Activated CD4-positive, alpha-beta memory T cell treated with anti-CD3 and anti-CD28 coated beads for 36 hours (primary cell): ENCODE data around the gene ITIH3. TPM values are rescaled to one million over a fixed set of nuclear protein-coding genes. Genes with fewer than 3 reads are reported as not detected.

ENCODE experiments used
- CTCF ChIA-PET: fragments of 350-600 bp; sonication (Branson Sonifier 250); formaldehyde crosslinking; loops from one replicate; lab custom pipeline; 2021; ENCODE audit warnings: antibody characterized with exemption, inconsistent platforms; lab: Charles Lee
- POLR2A ChIA-PET: fragments of 350-600 bp; sonication (Branson Sonifier 250); formaldehyde crosslinking; loops from one replicate; lab custom pipeline; 2021; ENCODE audit warnings: antibody characterized with exemption; lab: Charles Lee
- DNase-seq: peaks from one replicate; pipeline ENCODE4 v3.0.0-alpha.2; 2020
- H3K27ac Mint-ChIP-seq: one replicate; pipeline ENCODE4 v1.8.0; 2021; ENCODE audit warnings: mixed read lengths
- H3K27me3 Mint-ChIP-seq: one replicate; pipeline ENCODE4 v1.8.0; 2021; ENCODE audit warnings: mixed read lengths
- H3K36me3 Mint-ChIP-seq: one replicate; pipeline ENCODE4 v1.8.0; 2021; ENCODE audit warnings: mixed read lengths
- H3K4me1 Mint-ChIP-seq: one replicate; pipeline ENCODE4 v1.8.0; 2021; ENCODE audit warnings: low read depth, mixed read lengths
- H3K4me3 Mint-ChIP-seq: one replicate; pipeline ENCODE4 v1.8.0; 2021; ENCODE audit warnings: mild to moderate bottlenecking, mixed read lengths
- H3K9me3 Mint-ChIP-seq: one replicate; pipeline ENCODE4 v1.8.0; 2021; ENCODE audit warnings: mixed read lengths
- intact Hi-C: fragments of 100-400 bp; cut with micrococcal nuclease; formaldehyde crosslinking; loops from one replicate; pipeline ENCODE4 v1.15.1; 2023
- total RNA-seq, 2 experiments: library from RNA; stranded (reverse); gene quantifications; one replicate each; pipeline ENCODE4 v1.2.3, GENCODE V29; 2021

Gene ITIH3
- total RNA-seq, 2 experiments from 2014 or later, result not detected

DNA sequence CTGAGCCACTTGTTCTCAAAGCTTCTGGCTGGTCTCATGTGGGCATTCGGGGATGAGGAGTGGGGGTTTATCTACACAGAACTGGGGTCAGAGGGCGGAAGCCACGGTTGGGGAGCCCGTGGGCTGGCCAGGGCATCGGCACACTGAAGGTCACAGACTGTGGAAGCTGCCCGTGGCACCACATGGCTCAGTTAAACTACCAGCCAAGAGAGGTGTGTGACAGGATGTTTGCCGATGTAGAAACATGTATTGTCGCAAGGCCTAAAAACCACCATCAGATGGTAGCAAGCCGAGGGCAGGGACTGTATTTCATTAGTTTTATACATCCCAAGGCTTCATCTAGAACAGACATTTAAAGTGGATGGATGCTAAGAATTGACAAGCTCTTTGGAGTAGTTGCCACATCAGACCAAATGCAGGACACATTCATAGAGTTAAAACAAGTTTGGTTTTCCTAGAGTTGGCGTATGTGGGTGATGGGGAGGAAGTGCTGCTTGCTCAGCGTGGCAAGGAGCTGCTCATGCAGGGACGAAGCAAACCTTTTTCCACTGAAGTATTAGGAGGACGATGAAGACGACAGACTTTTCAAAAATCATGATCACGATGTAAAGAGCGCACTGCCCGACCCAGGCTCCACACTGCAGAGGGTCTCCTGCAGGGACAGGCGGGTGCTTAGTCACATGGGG, 49.8 kb downstream of the ITIH3 start:
- no peaks in the 10 kb centered on the region for H3K27me3 Mint-ChIP-seq
- intact Hi-C loops, result no loop called here
- no peak overlapping the region for H3K27ac Mint-ChIP-seq
- POLR2A ChIA-PET, result no interaction called here
- H3K4me3 Mint-ChIP-seq, result no peak overlapping the region
- DNase-seq, result no peak
- peaks cover 4% of the 10 kb centered on the region for H3K36me3 Mint-ChIP-seq
- peaks cover 2% of the 10 kb centered on the region for H3K4me1 Mint-ChIP-seq
- CTCF ChIA-PET, result interaction anchor here (0.7 to 3.5 kb wide), 3 partner anchors 72 to 93 kb away, joined by 4 to 11 read pairs (median 9); no protein-coding TSS in a partner anchor
- H3K9me3 Mint-ChIP-seq, result no peaks in the 10 kb centered on the region

DNA sequence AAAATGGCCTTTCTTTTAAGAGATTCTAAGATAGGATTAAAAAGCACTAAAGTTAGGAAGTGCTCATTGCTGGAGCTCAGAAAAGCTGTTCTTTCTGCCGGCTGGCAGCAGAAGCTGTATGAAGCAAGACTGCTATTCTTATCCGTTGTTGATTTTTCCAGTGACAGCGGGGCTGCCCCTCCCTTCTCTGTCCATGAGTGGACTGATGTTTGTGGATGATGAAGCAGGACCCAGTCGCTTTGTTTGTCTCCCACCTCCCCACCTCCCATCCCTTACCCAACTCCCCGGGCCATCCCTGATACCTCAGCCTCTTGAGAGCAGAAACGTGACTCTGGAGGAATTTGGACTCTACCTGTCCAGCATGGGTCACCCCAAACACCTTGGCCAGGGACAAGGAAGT, 50.6 kb downstream of the ITIH3 start:
- Mint-ChIP-seq H3K4me3 (no peak overlapping the region), H3K4me1 (no peaks in the 10 kb centered on the region), H3K27ac (no peak overlapping the region), H3K9me3 (no peaks in the 10 kb centered on the region), H3K27me3 (no peaks in the 10 kb centered on the region), H3K36me3 (peaks cover 3% of the 10 kb centered on the region)
- DNase-seq, result no peak
- POLR2A ChIA-PET, result no interaction called here
- intact Hi-C loops, result no loop called here
- CTCF ChIA-PET, result interaction anchor here (0.7 to 3.5 kb wide), 8 partner anchors 8 to 289 kb away, joined by 3 to 11 read pairs (median 5); no protein-coding TSS in a partner anchor

DNA sequence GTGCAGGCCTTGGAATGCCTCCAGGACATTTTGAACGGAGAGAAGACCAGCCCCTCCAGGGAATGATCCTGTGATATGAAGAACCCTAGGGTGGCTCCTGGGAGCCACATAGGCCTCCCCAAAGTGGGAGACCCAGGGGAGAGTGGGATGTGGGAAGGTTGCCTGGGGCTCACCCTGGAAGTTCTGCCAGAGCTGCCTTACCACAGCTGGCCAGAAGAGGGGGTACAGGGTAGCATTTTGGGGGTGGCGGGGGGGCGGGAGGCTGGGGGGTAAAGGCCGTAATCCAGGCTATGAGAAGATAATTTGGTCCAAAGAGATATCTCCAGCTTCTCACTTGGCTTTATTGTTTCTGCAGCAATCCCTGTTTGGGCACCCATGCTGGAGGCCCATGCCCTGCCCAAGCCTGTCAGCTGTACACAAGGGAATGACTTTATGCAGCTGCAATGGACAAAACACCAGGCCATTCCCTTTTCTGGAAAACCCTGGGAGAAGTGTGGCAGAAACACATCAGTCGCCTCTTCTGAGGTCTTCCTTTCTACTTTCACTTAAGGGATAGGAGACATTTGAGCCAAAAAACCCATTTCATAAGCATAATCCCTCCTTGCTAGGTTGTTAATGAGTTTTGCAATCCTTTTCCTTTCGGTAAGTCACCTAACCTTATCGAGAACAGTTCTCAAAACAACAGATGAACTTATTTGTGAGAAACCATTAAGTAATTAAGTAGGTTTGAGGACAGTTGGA, 51.3 kb downstream of the ITIH3 start:
- Mint-ChIP-seq H3K36me3 (no peaks in the 10 kb centered on the region), H3K9me3 (no peaks in the 10 kb centered on the region), H3K4me1 (no peaks in the 10 kb centered on the region), H3K27me3 (no peaks in the 10 kb centered on the region), H3K27ac (no peak overlapping the region), H3K4me3 (no peak overlapping the region)
- CTCF ChIA-PET, result interaction anchor here (0.7 to 3.5 kb wide), 10 partner anchors 9 to 288 kb away, joined by 3 to 11 read pairs (median 6); no protein-coding TSS in a partner anchor
- intact Hi-C loops, result no loop called here
- peak; percentile 15 for DNase-seq
- POLR2A ChIA-PET, result no interaction called here

DNA sequence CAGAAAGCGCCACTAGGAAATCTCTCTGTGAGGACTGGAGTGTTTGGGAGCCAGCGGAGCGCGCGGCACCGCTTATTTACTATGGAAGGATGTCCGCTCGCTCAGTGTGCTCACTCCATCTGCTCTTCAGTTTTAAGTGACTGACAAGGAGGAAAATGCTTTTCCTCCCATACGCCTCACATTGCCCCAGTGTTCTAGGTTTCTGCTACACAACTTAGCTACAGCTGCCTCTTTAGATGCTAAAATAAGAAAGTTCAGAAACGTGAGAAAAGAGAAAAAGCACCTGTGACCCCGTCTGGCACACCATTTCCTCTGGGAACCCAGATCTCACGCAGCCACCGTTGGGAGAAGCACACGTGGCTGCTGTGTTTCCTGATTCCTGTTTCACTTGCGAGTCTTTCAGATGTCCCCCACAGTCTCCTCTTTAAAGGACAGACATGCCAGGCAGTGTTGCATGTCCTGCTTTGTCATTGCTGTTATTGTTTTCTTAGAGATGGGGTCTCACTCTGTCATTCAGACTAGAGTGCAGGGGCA, 51.9 kb downstream of the ITIH3 start:
- Mint-ChIP-seq H3K4me1 (no peaks in the 10 kb centered on the region), H3K36me3 (no peaks in the 10 kb centered on the region), H3K27ac (no peak overlapping the region), H3K27me3 (no peaks in the 10 kb centered on the region), H3K9me3 (no peaks in the 10 kb centered on the region), H3K4me3 (no peak overlapping the region)
- intact Hi-C loops, result no loop called here
- CTCF ChIA-PET, result interaction anchor here (1.1 to 3.5 kb wide), 7 partner anchors 67 to 287 kb away, joined by 3 to 11 read pairs (median 6); no protein-coding TSS in a partner anchor
- POLR2A ChIA-PET, result no interaction called here
- no peak for DNase-seq

DNA sequence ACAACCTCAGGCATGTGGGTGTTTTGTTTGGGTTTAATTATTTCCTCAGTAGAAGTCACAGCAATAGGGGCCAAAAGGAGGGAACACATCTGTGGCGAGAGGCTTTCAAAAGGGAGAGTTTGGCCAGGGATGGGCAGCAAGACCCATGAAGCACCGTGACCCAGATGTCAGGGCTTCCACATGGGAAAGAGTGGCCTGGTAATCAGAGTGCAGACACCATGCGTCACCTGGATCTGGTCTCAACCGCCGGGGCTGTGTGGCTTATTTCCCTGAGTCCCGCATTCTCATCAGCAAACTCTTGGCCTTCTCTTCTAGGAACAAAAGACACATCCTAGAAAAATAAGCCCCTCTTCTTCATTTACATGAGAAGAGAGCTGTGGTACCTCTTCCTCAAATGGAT, 52.6 kb downstream of the ITIH3 start:
- Mint-ChIP-seq H3K4me3 (no peak overlapping the region), H3K36me3 (no peaks in the 10 kb centered on the region), H3K9me3 (no peaks in the 10 kb centered on the region), H3K27me3 (no peaks in the 10 kb centered on the region), H3K4me1 (no peaks in the 10 kb centered on the region), H3K27ac (no peak overlapping the region)
- intact Hi-C loops, result no loop called here
- ChIA-PET POLR2A (no interaction called here), CTCF (interaction anchor here (2.1 to 3.5 kb wide), 2 partner anchors 85 to 88 kb away, joined by 6 to 11 read pairs; no protein-coding TSS in a partner anchor)
- DNase-seq, result no peak

DNA sequence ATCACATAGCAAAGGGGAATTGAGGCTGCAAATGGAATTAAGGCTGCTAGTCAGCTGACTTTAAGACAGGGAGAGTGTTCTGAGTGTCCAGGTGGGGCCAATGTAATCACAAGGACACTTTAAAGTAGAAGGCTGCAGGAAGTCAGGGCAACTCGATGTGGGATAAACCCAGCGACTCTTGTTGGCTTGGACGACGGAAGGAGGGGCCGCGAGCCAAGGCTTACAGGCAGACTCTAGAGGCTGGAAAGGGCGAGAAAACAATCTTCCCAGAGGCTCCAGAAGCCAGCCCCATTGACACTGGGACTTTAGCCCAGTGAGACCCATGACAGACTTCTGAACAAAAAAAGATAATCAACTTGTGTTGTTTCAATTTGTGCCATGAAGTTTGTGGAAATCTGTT, 53.1 kb downstream of the ITIH3 start:
- ChIA-PET CTCF (interaction anchor here (2.1 to 3.5 kb wide), 2 partner anchors 84 to 87 kb away, joined by 6 to 11 read pairs; no protein-coding TSS in a partner anchor), POLR2A (no interaction called here)
- no peak for DNase-seq
- H3K9me3 Mint-ChIP-seq, result no peaks in the 10 kb centered on the region
- H3K4me1 Mint-ChIP-seq, result no peaks in the 10 kb centered on the region
- H3K27ac Mint-ChIP-seq, result no peak overlapping the region
- no peaks in the 10 kb centered on the region for H3K36me3 Mint-ChIP-seq
- H3K27me3 Mint-ChIP-seq, result no peaks in the 10 kb centered on the region
- intact Hi-C loops, result no loop called here
- H3K4me3 Mint-ChIP-seq, result no peak overlapping the region

DNA sequence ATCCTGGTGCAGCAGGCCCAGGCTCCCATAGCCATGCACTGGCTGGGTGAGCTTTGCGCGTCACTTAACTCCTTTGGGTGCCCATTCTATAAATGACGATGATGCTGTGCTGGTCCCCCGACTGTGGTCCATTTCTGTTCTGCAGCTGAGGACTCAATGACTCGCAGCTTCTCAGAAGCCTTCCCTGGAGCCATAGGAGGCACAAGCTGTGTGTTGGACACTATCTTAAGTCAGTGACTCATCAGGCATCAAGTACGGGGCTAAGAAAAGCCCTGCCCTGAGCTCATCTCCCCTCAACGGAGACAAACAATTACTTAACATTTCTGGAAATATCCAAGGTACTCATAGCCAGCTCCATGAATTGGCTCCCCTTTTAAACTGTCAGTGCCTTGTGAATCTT, 54.0 kb downstream of the ITIH3 start:
- Mint-ChIP-seq H3K36me3 (no peaks in the 10 kb centered on the region), H3K4me1 (no peaks in the 10 kb centered on the region), H3K4me3 (no peak overlapping the region), H3K9me3 (no peaks in the 10 kb centered on the region), H3K27me3 (no peaks in the 10 kb centered on the region), H3K27ac (no peak overlapping the region)
- DNase-seq, result no peak
- POLR2A ChIA-PET, result no interaction called here
- intact Hi-C loops, result no loop called here
- CTCF ChIA-PET, result interaction anchor here (0.6 to 1.0 kb wide), 2 partner anchors 19 to 63 kb away, joined by 3 to 5 read pairs; no protein-coding TSS in a partner anchor

DNA sequence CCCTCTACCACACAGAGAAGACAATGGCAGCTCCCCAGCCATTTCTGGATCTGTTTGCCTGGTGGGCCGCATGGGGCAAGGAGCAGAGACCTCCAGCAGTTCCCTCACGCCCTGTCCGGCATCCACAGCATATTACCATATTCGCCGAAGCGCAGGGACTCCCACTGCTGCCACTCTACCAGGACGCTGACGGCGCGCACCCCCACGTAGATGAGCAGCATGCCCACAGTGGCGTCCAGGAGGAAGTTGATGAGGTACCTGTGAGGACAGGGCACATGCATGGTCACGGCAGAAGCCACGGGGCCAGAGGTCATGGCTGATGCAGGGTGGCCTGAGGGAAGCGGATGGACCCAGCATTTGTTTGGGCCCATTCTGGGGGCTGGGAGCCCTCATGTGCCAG, 55.1 kb downstream of the ITIH3 start:
- no peaks in the 10 kb centered on the region for H3K36me3 Mint-ChIP-seq
- H3K27me3 Mint-ChIP-seq, result no peaks in the 10 kb centered on the region
- H3K9me3 Mint-ChIP-seq, result no peaks in the 10 kb centered on the region
- intact Hi-C loops, result loop anchor here (2.0 kb wide), 1 partner anchor 45 kb away; no protein-coding TSS in a partner anchor
- DNase-seq, result no peak
- no peaks in the 10 kb centered on the region for H3K4me1 Mint-ChIP-seq
- no peak overlapping the region for H3K4me3 Mint-ChIP-seq
- ChIA-PET CTCF (interaction anchor here (1.0 to 1.4 kb wide), 2 partner anchors 62 to 83 kb away, joined by 4 to 5 read pairs; no protein-coding TSS in a partner anchor), POLR2A (no interaction called here)
- H3K27ac Mint-ChIP-seq, result no peak overlapping the region

DNA sequence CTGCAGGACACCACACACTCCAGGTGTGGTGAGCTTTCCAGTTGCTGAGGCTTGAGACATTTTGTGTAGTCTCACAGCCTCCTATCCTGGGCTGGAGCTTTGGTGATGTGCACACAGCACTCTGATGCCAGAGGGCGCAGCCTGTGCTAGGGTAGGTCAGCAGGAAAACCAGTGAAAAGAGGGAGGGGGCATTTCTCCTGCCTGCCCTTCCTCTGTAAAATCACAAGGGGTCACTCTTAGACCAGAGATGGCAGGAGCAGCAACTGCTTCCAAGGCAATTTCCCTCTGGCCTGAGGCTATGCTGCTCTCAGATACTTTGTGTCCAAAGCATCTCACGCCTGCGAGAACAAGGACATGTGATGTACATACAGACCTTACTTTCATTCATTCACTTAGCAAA, 56.8 kb downstream of the ITIH3 start:
- POLR2A ChIA-PET, result no interaction called here
- CTCF ChIA-PET, result interaction anchor here (0.6 to 1.4 kb wide), 15 partner anchors 32 to 344 kb away, joined by 3 to 8 read pairs (median 3); no protein-coding TSS in a partner anchor
- intact Hi-C loops, result loop anchor here (1.0 to 2.0 kb wide), 3 partner anchors 43 to 221 kb away; no protein-coding TSS in a partner anchor
- Mint-ChIP-seq H3K27me3 (no peaks in the 10 kb centered on the region), H3K27ac (no peak overlapping the region), H3K9me3 (no peaks in the 10 kb centered on the region), H3K36me3 (no peaks in the 10 kb centered on the region), H3K4me1 (no peaks in the 10 kb centered on the region), H3K4me3 (no peak overlapping the region)
- peak; percentile 51 for DNase-seq

DNA sequence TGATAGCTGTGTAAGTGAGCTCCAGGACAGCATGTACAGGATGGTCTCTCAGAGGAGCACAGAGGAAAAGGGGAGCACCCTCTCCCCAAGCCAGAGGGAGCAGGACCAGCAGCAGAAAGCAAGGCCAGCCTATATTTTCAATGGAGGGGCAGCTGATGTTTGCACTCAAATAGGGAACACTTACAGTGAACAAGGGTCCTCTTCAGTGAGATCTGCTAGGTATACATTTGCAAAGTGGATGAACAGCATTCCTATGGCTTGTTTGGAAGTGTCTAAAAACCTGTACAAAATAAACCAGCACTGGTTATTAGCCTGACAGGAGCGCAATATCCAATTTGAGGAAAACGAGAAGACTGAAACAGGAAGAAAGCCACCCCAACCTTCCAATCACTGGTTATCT, 57.8 kb downstream of the ITIH3 start:
- ChIA-PET CTCF (interaction anchor here (1.3 to 1.8 kb wide), 2 partner anchors 219 to 221 kb away, joined by 3 to 9 read pairs; no protein-coding TSS in a partner anchor), POLR2A (no interaction called here)
- no peak overlapping the region for H3K4me3 Mint-ChIP-seq
- no peaks in the 10 kb centered on the region for H3K4me1 Mint-ChIP-seq
- no peak overlapping the region for H3K27ac Mint-ChIP-seq
- DNase-seq, result no peak
- H3K36me3 Mint-ChIP-seq, result no peaks in the 10 kb centered on the region
- no peaks in the 10 kb centered on the region for H3K27me3 Mint-ChIP-seq
- H3K9me3 Mint-ChIP-seq, result no peaks in the 10 kb centered on the region
- intact Hi-C loops, result no loop called here

DNA sequence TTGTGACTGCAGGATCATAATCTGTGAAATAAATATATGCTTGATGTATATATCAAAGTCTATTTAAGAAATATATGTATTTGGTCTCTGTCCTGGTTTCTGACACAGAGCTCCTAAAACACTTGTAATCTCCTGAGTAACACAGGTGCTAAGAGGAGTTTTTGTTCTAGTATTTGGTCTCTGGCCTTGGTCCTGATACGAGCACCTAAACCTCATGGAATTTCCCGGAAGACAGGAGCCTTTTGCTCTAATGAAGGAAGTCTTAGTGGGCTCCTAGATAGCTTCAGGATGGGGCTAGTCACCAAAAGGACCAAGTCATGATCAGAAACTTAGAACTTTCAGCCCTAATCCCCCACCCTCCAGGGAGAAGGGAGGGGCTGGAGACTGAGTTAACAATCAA, 59.4 kb downstream of the ITIH3 start:
- intact Hi-C loops, result no loop called here
- H3K27ac Mint-ChIP-seq, result no peak overlapping the region
- H3K4me3 Mint-ChIP-seq, result no peak overlapping the region
- no peaks in the 10 kb centered on the region for H3K4me1 Mint-ChIP-seq
- no peaks in the 10 kb centered on the region for H3K36me3 Mint-ChIP-seq
- no peaks in the 10 kb centered on the region for H3K27me3 Mint-ChIP-seq
- H3K9me3 Mint-ChIP-seq, result no peaks in the 10 kb centered on the region
- ChIA-PET CTCF (interaction anchor here (1.8 kb wide), 1 partner anchor 218 kb away, joined by 9 read pairs; no protein-coding TSS in a partner anchor), POLR2A (no interaction called here)
- DNase-seq, result no peak

DNA sequence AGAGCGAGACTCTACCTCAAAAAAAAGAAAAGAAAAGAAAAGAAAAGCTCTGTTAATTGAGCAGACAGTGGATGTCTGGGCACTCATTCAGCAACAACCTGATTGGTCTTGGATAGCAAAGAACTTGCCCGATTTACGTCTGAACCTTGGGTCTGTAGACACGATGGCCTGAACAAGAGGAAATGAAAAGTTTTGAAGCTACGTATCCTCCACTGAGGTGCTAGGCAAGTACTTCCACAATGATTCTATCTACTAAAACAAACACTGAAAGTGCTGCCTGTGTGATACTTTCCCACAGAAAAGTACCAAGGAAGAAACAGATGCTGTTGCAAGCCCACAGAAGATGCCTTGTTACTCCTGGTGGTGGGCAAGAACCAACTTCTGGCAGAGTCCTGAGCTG, 62.1 kb downstream of the ITIH3 start:
- no peaks in the 10 kb centered on the region for H3K36me3 Mint-ChIP-seq
- POLR2A ChIA-PET, result no interaction called here

More for the DNA sequence above, 62.1 kb downstream of the ITIH3 start:
- intact Hi-C loops, result no loop called here
- DNase-seq, result no peak
- H3K27ac Mint-ChIP-seq, result no peak overlapping the region
- no peaks in the 10 kb centered on the region for H3K4me1 Mint-ChIP-seq
- no peak overlapping the region for H3K4me3 Mint-ChIP-seq
- H3K27me3 Mint-ChIP-seq, result no peaks in the 10 kb centered on the region
- CTCF ChIA-PET, result interaction anchor here (0.6 to 1.2 kb wide), 2 partner anchors 190 to 214 kb away, joined by 3 read pairs; no protein-coding TSS in a partner anchor
- no peaks in the 10 kb centered on the region for H3K9me3 Mint-ChIP-seq
